Kidney (tissue), 14 donors: ENCODE results near the gene TMPRSS3. TPM values are rescaled to one million over a fixed set of nuclear protein-coding genes. Genes with fewer than 3 reads are reported as not detected.

ENCODE experiments used
- DNase-seq, 5 donors: peaks; one replicate each; pipeline ENCODE4 v3.0.0-alpha.2; 2013 to 2020
- FAIRE-seq: peaks from 2 replicates; lab custom pipeline; 2012; peaks lifted over from hg19 to GRCh38; lab: Jason Lieb, UNC
- H3K27ac ChIP-seq, 2 donors: one replicate each; pipeline ENCODE4 v1.7.0; 2013; ENCODE audit warnings: low read depth in 2 of 2, low read length in 2 of 2, inconsistent platforms in 1 of 2
- H3K27me3 ChIP-seq: one replicate; pipeline ENCODE4 v1.7.1; 2013; ENCODE audit warnings: low read length, inconsistent platforms; ENCODE audit not compliant: control insufficient read depth, insufficient read depth
- H3K36me3 ChIP-seq, 3 donors: one replicate each; pipeline versions ENCODE4 v1.7.0 to v1.7.1; 2013; ENCODE audit warnings: low read length in 3 of 3, control low read depth in 1 of 3, inconsistent platforms in 1 of 3; ENCODE audit not compliant: insufficient read depth in 3 of 3, control insufficient read depth in 2 of 3
- H3K4me1 ChIP-seq, 3 donors: one replicate each; pipeline versions ENCODE4 v1.7.0 to v1.7.1; 2013; ENCODE audit warnings: low read length in 3 of 3, inconsistent platforms in 1 of 3, low read depth in 1 of 3; ENCODE audit not compliant: control insufficient read depth in 2 of 3, insufficient read depth in 2 of 3
- H3K4me3 ChIP-seq, 3 donors: one replicate each; pipeline versions ENCODE4 v1.7.0 to v1.8.1; 2013; ENCODE audit warnings: low read length in 3 of 3, control low read depth in 1 of 3, inconsistent platforms in 1 of 3
- H3K9ac ChIP-seq, 3 donors: one replicate each; pipeline versions ENCODE4 v1.7.0 to v1.7.1; 2013; ENCODE audit warnings: low read length in 3 of 3, control low read depth in 1 of 3, inconsistent platforms in 1 of 3
- H3K9me3 ChIP-seq, 3 donors: one replicate each; pipeline versions ENCODE4 v1.7.0 to v1.7.1; 2013; ENCODE audit warnings: low read length in 3 of 3, control low read depth in 1 of 3, inconsistent platforms in 1 of 3; ENCODE audit not compliant: control insufficient read depth in 2 of 3, insufficient read depth in 1 of 3
- intact Hi-C: fragments of 100-400 bp; cut with DNase I; formaldehyde crosslinking; loops from one replicate; pipeline ENCODE4 v1.11.1; 2022
- polyA plus RNA-seq: library from polyadenylated mRNA; stranded (reverse); fragments of 350-450 nt; fragmentation: Illumina TruSeq; extraction: RNeasy Lipid Tissue Mini Kit (QIAGEN cat#74804); gene quantifications from one replicate; pipeline ENCODE4 v1.2.3, GENCODE V29; 2014; ENCODE audit warnings: low read depth, low replicate concordance; ENCODE audit not compliant: insufficient read depth
- total RNA-seq: library from RNA; stranded (reverse); fragmentation: NEBNext Ultra II Directional; extraction: Animal tissue kit (Norgen Biotek cat#: 25700); gene quantifications from one replicate; pipeline ENCODE4 v1.2.1, GENCODE V29; 2021
- TF ChIP-seq, protein P1 (sequence below): IDR thresholded peaks from 3 replicates; pipeline ENCODE4 v1.5.1; 2012; ENCODE audit warnings: mild to moderate bottlenecking, moderate library complexity, borderline replicate concordance; ENCODE audit not compliant: insufficient read depth; ENCODE audit errors: extremely low read depth
- donor health status: control.
- donor health status: control.
- donor health status: control.
- donor health status: control.
- donor health status: control.
- donor health status: DM: yes; HTN: yes; CAD: no.
- donor health status: Normal renal cell carcinoma (clear cell type).

The TMPRSS3 gene
- total and polyA plus RNA-seq, 2 donors from 2014 or later, result 3.0 to 15.4 TPM

GRCh38 chr21:42384156-42384945 is 11.5 kb downstream of the TMPRSS3 start:
- TF ChIP-seq, protein P1, sequence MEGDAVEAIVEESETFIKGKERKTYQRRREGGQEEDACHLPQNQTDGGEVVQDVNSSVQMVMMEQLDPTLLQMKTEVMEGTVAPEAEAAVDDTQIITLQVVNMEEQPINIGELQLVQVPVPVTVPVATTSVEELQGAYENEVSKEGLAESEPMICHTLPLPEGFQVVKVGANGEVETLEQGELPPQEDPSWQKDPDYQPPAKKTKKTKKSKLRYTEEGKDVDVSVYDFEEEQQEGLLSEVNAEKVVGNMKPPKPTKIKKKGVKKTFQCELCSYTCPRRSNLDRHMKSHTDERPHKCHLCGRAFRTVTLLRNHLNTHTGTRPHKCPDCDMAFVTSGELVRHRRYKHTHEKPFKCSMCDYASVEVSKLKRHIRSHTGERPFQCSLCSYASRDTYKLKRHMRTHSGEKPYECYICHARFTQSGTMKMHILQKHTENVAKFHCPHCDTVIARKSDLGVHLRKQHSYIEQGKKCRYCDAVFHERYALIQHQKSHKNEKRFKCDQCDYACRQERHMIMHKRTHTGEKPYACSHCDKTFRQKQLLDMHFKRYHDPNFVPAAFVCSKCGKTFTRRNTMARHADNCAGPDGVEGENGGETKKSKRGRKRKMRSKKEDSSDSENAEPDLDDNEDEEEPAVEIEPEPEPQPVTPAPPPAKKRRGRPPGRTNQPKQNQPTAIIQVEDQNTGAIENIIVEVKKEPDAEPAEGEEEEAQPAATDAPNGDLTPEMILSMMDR, result no peak
- Histone ChIP-seq H3K4me3 (no peak overlapping the region), H3K36me3 (no peaks in the 10 kb centered on the region), H3K27me3 (no peaks in the 10 kb centered on the region), H3K4me1 (no peaks in the 10 kb centered on the region), H3K27ac (no peak overlapping the region), H3K9ac (no peak overlapping the region), H3K9me3 (peaks cover 0 to 6% (median 0%) of the 10 kb centered on the region in 3 donors)
- intact Hi-C loops, result no loop called here
- DNase-seq (no peak), FAIRE-seq (no peak)

GRCh38 chr21:42383331-42383730 is 12.5 kb downstream of the TMPRSS3 start:
- FAIRE-seq, result no peak
- H3K27ac ChIP-seq, result no peak overlapping the region
- H3K36me3 ChIP-seq, result no peaks in the 10 kb centered on the region
- H3K9me3 ChIP-seq, result peaks cover 0 to 6% (median 0%) of the 10 kb centered on the region in 3 donors
- no peak overlapping the region for H3K9ac ChIP-seq
- DNase-seq, result peak in 1 of 5 donors; percentile 67
- TF ChIP-seq, protein P1, result no peak
- H3K27me3 ChIP-seq, result no peaks in the 10 kb centered on the region
- H3K4me1 ChIP-seq, result no peaks in the 10 kb centered on the region
- no peak overlapping the region for H3K4me3 ChIP-seq
- intact Hi-C loops, result no loop called here

DNA sequence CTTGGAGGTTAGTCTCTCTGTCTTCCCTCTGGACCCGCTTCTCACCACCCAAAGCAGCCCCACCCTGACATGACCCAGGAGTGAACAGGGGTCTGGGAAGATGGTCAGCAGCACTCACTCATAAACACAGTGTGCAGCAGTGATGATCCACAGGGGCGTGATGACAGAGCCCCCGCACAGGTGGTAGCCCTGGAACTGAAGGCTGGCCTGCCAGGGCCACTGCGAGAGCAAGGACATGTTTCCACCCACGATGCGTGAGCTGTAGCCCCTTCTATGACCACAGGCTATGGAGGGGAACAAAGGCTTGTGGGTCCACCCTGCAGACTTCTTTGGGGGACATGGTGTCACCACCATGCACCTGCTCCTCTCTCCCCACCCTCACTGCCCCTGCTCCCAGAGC is 12.9 kb downstream of the TMPRSS3 start:
- DNase-seq (peak in 1 of 5 donors; percentile 42), FAIRE-seq (no peak)
- Histone ChIP-seq H3K4me1 (no peaks in the 10 kb centered on the region), H3K36me3 (no peaks in the 10 kb centered on the region), H3K9ac (no peak overlapping the region), H3K27ac (no peak overlapping the region), H3K4me3 (no peak overlapping the region), H3K9me3 (peaks cover 0 to 6% (median 0%) of the 10 kb centered on the region in 3 donors), H3K27me3 (no peaks in the 10 kb centered on the region)
- TF ChIP-seq, protein P1, result no peak
- intact Hi-C loops, result no loop called here
